Jurkat, Clone E6-1 (cell line): Measurements from ENCODE around the gene SUPT4H1.

Experiments used
- DNase-seq: peaks from one replicate; pipeline ENCODE4 v3.0.0-alpha.2; 2011; ENCODE audit warnings: low read depth, low spot score
- H3K4me3 ChIP-seq: 2 replicates; pipeline ENCODE4 v1.5.1; 2011; ENCODE audit warnings: mild to moderate bottlenecking, low read length, control low read depth, moderate library complexity

SUPT4H1 gene

GRCh38 chr17:58324056-58324408 lies 28.0 kb downstream of the SUPT4H1 start:
- no peak for DNase-seq
- H3K4me3 ChIP-seq = no peak overlapping the region

- no peak overlapping the region for H3K4me3 ChIP-seq
- DNase-seq = no peak
Measured at GRCh38 chr17:58323366-58324055, 28.5 kb downstream of the SUPT4H1 start.

GRCh38 chr17:58322581-58323185 lies 29.3 kb downstream of the SUPT4H1 start:
- no peak for DNase-seq

GRCh38 chr17:58321571-58322525 lies 30.2 kb downstream of the SUPT4H1 start:
- no peak overlapping the region for H3K4me3 ChIP-seq
- DNase-seq = no peak

More at GRCh38 chr17:58322581-58323185, 29.3 kb downstream of the SUPT4H1 start:
- H3K4me3 ChIP-seq = no peak overlapping the region

GRCh38 chr17:58320570-58321323 lies 31.3 kb downstream of the SUPT4H1 start:
- no peak overlapping the region for H3K4me3 ChIP-seq
- no peak for DNase-seq

GRCh38 chr17:58320163-58320558 lies 31.8 kb downstream of the SUPT4H1 start:
- H3K4me3 ChIP-seq = no peak overlapping the region
- no peak for DNase-seq

- DNase-seq = no peak
- H3K4me3 ChIP-seq = no peak overlapping the region
Measured at GRCh38 chr17:58319173-58320162, 32.5 kb downstream of the SUPT4H1 start.

- DNase-seq = no peak
- no peak overlapping the region for H3K4me3 ChIP-seq
Measured at GRCh38 chr17:58318627-58319172, 33.3 kb downstream of the SUPT4H1 start.

GRCh38 chr17:58318065-58318481 lies 33.9 kb downstream of the SUPT4H1 start:
- no peak overlapping the region for H3K4me3 ChIP-seq
- no peak for DNase-seq

GRCh38 chr17:58317421-58318064 lies 34.5 kb downstream of the SUPT4H1 start:
- peak; percentile 54 for DNase-seq
- no peak overlapping the region for H3K4me3 ChIP-seq

GRCh38 chr17:58316260-58316960 lies 35.6 kb downstream of the SUPT4H1 start:
- DNase-seq = no peak
- H3K4me3 ChIP-seq = no peak overlapping the region

- DNase-seq = no peak
- H3K4me3 ChIP-seq = no peak overlapping the region
Measured at GRCh38 chr17:58315750-58316149, 36.3 kb downstream of the SUPT4H1 start.

GRCh38 chr17:58315281-58315711 lies 36.7 kb downstream of the SUPT4H1 start:
- DNase-seq = no peak
- H3K4me3 ChIP-seq = no peak overlapping the region

GRCh38 chr17:58314706-58315015 lies 37.3 kb downstream of the SUPT4H1 start:
- no peak for DNase-seq
- H3K4me3 ChIP-seq = no peak overlapping the region

GRCh38 chr17:58313815-58314705 lies 37.9 kb downstream of the SUPT4H1 start:
- DNase-seq = no peak
- H3K4me3 ChIP-seq = no peak overlapping the region

GRCh38 chr17:58312829-58313228 lies 39.2 kb downstream of the SUPT4H1 start:
- no peak for DNase-seq
- H3K4me3 ChIP-seq = no peak overlapping the region
